ENCODE measurements around the gene HIVEP1. TPM values are rescaled to one million over a fixed set of nuclear protein-coding genes. Genes with fewer than 3 reads are reported as not detected.

Gene HIVEP1
- total RNA-seq, 1 experiment from 2014 or later: 24.3 TPM

- TF ChIP-seq CDX4 (CRISPR knock-in tag; IDR thresholded peaks at IDR 0.05; ENCODE audit: borderline replicate concordance) (no peak), HMGXB4 (CRISPR knock-in tag; IDR thresholded peaks at IDR 0.05) (no peak), ZNF423 (CRISPR knock-in tag; IDR thresholded peaks at IDR 0.05) (no peak), E2F4 (CRISPR knock-in tag; IDR thresholded peaks at IDR 0.05; ENCODE audit: borderline replicate concordance, low read depth) (no peak), MAX (CRISPR knock-in tag; IDR thresholded peaks at IDR 0.05) (no peak), USF2 (CRISPR knock-in tag; IDR thresholded peaks at IDR 0.05) (no peak), ZNF263 (CRISPR knock-in tag; IDR thresholded peaks at IDR 0.05; ENCODE audit: low read depth) (no peak), SMAD4 (CRISPR knock-in tag; IDR thresholded peaks at IDR 0.05) (no peak), FOXP1 (CRISPR knock-in tag; IDR thresholded peaks at IDR 0.05; ENCODE audit: borderline replicate concordance) (no peak), ERG (CRISPR knock-in tag; IDR thresholded peaks at IDR 0.05) (no peak), ATF1 (CRISPR knock-in tag; IDR thresholded peaks at IDR 0.05) (no peak), ZNF425 (CRISPR knock-in tag; conservative IDR thresholded peaks at IDR 0.05) (no peak)
Observed at GRCh38 chr6:12171717-12172116, 159.6 kb downstream of the HIVEP1 start (continued).

- Mint-ChIP-seq H3K27me3 (ENCODE audit: low read depth) (no peaks in the 10 kb centered on the region), H3K9me3 (peaks cover 6% of the 10 kb centered on the region), H3K4me1 (peaks cover 37% of the 10 kb centered on the region), H3K27ac (no peak overlapping the region), H3K4me3 (no peak overlapping the region), H3K36me3 (peaks cover 4% of the 10 kb centered on the region; the same call in 1 of the 2 replicates)
- CTCF ChIA-PET: interaction anchor here (1.3 kb wide), 1 partner anchor 117 kb away, joined by 3 read pairs; no protein-coding TSS in a partner anchor
- POLR2A ChIA-PET: no interaction called here
- no peak for ATAC-seq
- TF ChIP-seq ZNF121 (CRISPR knock-in tag; IDR thresholded peaks at IDR 0.05) (no peak), ELF4 (CRISPR knock-in tag; IDR thresholded peaks at IDR 0.05; ENCODE audit: low read depth) (no peak), EMX1 (CRISPR knock-in tag; IDR thresholded peaks at IDR 0.05) (no peak), ZNF263 (CRISPR knock-in tag; IDR thresholded peaks at IDR 0.05; ENCODE audit: low read depth) (no peak), SMAD4 (CRISPR knock-in tag; IDR thresholded peaks at IDR 0.05) (no peak), ZNF138 (CRISPR knock-in tag; conservative IDR thresholded peaks at IDR 0.05) (no peak), ERG (CRISPR knock-in tag; IDR thresholded peaks at IDR 0.05) (no peak), RELA (CRISPR knock-in tag; IDR thresholded peaks at IDR 0.05; ENCODE audit: borderline replicate concordance) (no peak), ZBTB43 (CRISPR knock-in tag; IDR thresholded peaks at IDR 0.05) (no peak), ZNF232 (CRISPR knock-in tag; IDR thresholded peaks at IDR 0.05) (no peak), ZMAT4 (CRISPR knock-in tag; IDR thresholded peaks at IDR 0.05) (no peak), FOXP4 (CRISPR knock-in tag; IDR thresholded peaks at IDR 0.05) (no peak), CREM (CRISPR knock-in tag; IDR thresholded peaks at IDR 0.05) (no peak)
- DNase-seq (ENCODE audit: low spot score): no peak
Observed at GRCh38 chr6:12172572-12172971, 160.5 kb downstream of the HIVEP1 start.

All from WTC11 (cell line).